Renal cortical epithelial cell (primary cell): Measurements from ENCODE around the gene CREG2. TPM values are rescaled to one million over a fixed set of nuclear protein-coding genes. Genes with fewer than 3 reads are reported as not detected.

ENCODE experiments used
- DNase-seq: peaks from one replicate; pipeline ENCODE4 v3.0.0-alpha.2; 2011; ENCODE audit warnings: low read depth
- total RNA-seq: library from RNA; depleted of rRNA; stranded (reverse); fragments of >200 nt; gene quantifications from 2 replicates; pipeline ENCODE4 v1.2.3, GENCODE V29; 2014

Gene CREG2
- total RNA-seq, 1 donor from 2014 or later: 0.70 TPM

GRCh38 chr2:101409699-101410098 is 22.4 kb upstream of the CREG2 start:
- no peak for DNase-seq

DNA sequence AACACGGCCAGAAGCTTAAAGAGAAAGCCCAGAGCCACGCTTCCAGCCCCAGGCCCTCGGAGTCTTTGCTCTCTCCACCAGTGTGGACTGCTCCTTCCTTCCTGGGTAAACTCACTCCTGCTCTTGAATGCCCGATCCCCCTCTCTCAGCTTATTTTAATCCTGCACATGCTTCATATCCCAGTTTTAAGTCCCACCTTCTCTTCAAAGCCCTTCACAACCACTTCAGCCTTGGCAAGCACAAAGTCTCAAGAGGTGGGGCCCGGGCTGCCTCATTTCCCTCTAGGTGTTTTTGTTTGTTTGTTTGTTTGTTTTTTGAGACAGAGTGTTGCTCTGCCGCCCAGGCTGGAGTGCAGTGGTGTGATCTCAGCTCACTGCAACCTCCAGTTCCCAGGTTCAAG is 21.6 kb upstream of the CREG2 start:
- DNase-seq: no peak

DNA sequence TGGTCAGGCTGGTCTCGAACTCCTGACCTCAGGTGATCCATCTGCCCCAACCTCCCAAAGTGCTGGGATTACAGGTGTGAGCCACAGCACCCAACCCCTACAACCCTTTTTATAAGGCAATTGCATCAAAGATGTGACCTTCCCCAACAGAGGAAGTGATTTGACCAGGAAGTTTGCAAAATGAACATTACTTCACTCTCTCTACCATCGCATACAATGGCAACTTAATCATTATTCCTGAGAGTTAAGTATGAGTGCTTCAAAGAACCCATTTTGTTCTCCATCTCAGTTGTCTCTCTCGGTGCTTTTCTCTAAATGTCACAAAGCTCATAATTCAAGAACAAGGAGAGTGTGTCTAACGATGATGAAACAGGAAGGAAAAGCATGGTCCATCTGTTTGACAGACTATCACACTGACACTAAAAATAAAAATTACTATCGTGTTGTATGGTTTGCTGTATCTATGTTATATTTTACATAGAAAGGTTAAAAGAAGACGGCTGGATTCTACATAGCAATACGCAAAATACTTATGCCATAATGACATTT is 18.1 kb upstream of the CREG2 start:
- DNase-seq: no peak

DNA sequence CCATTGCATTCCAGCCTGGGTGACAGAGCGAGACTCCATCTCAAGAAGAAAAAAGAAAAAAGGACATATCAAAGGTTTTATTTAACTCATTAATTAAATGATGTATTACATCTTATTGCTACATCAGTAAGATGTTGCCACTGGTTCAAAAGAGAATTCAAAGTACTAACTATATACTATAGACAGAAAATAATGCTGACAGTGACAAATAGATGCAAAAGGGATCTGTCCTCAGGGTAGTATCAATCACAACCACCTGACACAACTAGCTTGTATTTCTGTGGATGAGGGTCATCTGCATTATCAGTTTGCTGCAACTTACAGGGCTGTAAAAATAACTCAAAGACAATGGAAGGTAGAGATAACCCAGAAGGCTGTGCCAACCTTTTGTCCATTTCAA is 16.4 kb upstream of the CREG2 start:
- no peak for DNase-seq

DNA sequence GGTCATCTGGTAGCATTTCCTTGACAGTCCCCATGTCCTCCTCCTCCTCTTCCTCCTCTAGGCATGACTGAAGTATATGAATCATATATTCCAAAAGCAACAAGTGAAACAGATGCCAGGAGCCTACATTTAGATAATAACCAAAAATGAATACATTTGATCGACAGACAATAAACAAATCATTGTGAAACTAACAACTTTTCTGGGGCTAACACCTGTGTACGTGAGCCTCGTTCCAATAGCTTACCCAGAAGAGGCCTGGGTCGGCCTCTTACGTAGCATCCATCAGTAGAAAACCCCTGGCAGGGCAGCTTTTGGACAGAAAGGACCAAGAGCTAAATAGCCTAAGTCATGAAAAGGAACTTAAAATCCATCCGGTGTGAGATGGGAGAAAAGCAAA is 15.3 kb upstream of the CREG2 start:
- no peak for DNase-seq

DNA sequence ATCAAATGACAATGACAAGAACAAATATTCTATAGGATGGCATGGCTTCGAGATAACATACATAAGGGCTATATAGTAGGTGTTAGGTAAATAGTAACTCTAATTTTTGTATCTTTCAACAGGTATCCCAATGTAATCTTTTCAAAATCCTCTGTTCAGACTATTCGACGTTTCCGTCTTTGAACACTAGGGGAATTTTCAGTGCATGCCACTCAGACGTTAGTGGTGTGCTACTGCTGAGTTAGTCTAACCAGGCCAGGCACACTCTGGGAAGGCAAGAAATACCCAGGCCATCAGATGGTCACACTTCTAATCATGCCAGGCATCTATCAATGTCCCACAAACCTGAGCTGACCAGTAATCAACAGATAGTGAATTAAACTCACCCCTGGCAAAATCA is 14.6 kb upstream of the CREG2 start:
- DNase-seq: no peak

DNA sequence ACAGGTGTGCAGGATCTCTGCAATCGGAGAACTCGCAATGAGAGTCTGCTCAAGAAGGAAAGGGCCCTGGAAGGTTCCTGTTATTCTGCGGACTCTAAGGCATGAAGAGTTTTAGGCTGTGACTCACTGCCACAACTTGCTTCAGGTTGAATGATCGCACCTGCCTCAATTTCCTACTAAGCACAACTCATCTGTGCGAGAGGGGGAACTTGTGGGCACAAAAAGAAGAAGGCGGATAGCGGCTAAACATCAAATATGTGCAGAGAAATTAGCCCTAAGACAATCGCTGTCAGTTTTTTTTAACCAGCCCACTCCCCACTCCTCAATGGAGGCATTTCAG is 14.0 kb upstream of the CREG2 start:
- DNase-seq: peak; percentile 54

DNA sequence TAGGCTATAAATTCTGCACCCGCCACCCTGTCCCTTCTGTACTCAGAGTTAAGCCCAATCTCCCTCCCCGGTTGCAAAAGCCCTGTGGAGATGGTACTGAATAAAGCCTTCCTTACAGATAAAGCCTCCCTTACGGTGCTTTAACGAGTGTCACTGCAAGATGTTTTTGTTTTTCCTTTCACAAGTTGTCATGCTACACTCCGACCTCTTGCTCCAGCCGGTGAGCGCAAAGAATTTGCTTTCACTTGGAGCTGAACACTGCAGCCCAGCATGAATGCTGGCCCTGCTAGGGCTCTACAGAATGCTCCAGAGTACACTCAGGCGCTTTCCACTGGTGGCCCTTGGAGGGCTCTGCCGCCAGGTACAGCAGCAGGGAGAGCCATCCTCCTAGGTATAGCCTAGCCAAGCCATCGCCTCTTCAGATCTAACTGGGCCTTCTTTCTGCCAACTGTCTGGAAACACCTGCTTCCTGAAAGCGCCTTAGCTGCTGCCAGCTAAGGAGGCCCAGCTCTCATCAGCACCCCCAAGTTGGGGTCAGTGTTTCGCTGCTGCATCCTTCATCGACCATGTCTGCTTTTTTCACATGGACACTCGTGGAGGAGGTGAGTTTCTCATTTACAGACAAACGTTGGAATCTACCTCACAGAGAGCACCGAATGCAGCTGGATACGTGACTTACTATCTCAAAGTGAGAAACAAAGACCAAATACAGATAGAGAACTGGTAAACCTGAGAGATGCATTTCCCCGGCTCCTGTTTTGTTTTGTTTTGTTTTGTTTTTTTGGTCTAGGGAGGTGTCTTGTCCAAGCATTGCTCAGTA is 13.4 kb upstream of the CREG2 start:
- DNase-seq: peak; percentile 61

- DNase-seq: peak; percentile 99
Observed at GRCh38 chr2:101400048-101400447, 12.7 kb upstream of the CREG2 start.

GRCh38 chr2:101399021-101399799 is 11.9 kb upstream of the CREG2 start:
- no peak for DNase-seq

DNA sequence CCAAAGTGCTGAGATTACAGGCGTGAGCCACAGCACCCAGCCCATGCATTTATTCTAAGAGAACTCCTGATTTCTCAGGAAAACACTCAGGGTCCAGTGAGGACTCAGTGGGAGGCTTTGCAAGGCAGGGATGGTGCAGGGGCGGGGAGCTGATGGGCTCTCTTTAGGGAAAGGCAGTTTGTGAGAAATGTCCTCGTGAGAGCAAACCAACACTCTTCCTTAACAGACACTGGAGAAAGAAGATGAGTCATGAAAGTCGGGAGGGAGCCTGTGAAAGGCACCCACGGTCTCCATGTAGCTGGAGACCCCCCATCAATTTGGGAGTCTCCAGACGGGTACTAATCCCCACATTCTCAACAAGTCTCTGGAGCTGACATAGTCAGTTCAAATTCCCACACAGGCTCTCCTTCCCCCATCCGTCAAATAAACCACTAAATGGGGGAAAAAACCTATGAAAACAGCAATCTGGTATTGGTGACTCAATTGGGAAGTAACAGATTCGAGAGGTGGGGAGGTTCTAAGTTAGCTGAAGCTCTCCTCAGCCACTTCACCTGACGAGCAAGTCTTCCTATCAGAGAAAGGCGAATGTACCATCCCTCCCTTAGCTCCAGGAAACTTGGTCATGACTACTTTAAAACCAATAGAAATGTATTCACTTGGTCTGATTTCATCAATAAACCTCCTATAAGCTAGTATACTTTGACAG is 11.0 kb upstream of the CREG2 start:
- no peak for DNase-seq

DNA sequence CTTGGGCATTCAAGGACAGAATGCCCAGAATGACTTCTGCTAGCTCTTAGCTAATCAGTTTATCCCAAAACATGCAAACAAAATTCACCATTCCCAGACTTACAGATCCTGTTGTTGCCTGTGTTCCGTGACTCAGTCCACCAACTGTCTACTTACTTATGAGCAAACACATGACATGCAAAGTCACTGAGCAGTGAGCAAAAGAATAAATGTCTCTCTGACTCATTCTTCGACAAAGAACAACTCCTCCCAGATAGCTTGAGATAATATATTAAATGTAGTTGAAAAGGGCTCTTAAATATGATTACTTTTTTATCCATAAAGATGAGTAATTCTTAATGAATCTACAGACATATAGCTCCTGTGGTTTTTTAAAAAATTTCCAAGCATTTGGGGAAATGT is 9.0 kb upstream of the CREG2 start:
- DNase-seq: peak; percentile 98

DNA sequence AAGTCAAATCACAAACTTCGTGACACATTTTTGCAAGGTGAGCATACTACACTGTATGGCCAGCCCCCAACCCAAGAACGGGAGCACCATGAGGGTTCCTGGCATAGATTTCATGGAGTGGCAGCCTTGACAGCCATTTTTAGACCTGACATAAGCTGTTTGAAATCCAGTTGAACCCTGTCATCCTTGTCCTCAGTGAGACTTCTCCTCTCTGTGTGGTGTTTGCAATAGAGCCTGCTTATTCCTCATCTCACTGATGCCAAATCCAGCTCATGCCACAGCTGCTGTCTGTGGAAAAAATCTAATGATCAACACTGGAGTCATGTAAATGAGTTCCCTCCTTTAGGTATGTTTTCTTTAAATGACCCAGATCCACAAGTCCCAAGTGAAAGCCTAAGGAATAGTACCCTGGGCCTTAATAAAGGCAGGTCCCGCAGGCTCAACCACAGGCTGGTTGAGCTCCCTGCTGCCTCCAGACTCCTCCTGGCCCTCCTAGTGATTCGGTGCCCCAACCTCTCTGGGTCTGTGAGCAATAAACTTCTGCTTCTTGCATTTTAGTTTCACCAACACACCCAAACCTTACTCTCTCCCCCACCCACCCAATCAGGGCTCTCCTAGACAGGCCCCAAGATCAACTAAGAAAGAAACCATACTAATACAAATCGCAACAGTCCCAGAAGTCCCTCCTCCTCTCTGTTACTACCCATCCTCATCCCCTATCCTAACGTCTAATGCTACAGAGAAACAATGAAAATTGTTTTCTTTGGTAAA is 8.4 kb upstream of the CREG2 start:
- DNase-seq: peak; percentile 15

DNA sequence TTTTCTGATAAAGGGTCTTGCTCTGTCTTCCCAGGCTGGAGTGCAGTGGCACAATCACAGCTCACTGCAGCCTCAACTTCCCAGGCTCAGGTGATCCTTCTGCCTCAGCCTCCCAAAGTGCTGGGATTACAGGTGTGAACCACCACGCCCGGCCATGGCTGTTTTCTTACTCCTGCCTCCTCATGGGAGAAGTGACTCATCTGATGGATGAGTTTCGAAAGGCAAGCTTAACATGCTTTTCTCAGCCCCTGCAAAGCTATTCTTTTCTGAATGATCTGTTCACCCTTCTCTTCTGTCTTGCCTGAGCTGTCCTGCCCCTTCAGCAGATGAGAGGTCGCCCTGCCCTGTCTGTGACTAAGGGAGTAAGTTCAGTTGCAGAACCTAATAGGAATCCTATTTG is 929 bp upstream of the CREG2 start:
- peak; percentile 86 for DNase-seq

DNA sequence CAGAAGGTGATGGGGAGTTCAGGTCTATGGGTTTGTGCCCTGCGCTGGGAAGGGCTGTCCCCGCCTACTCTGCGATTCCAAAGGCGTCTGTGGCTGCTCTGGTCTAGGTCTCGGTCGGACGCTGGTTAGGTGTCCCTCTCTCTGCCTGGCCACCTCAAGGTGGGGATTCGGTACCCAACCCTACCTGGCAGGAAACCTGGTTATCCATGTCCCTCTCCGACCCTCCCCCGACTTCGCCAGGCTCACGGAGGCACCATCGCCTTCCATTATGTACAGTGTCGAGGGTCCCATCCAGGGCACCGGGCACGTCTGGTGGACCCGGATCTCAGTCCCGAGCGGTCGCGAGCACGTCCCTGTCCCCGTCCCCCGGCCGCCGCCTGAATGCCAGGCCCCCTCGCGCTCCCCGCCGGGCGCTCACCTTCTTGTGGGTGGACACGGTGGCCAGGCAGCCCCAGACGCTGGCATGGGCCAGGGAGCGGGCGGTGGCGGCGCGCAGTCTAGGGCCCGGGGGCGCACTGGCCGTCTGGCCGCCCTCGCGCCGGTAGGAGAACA is 628 bp downstream of the CREG2 start:
- DNase-seq: no peak

DNA sequence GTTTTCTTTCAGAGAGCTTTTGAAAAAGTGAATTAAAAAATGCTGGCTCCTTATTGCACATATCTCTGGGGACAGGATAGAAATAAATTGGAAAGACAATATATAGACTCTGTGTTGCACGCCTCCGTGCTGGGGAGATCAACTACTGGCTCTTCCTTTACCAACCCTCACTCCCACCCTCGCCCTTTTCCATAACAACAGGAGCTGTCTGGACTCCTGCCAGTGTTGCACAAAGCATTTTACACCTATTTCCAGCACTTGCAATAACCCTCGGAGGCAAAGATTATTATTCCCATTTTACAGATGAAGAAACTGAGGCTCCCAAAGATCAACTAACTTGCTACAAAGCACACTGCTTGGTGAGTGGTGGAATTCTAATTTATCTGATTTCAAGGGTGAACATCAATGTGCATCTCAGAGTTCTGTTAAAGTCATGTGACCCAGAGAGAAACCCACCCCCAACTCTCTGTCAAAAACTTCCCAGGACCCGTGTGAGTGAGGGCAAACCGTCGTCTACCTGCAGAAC is 4.2 kb downstream of the CREG2 start:
- no peak for DNase-seq

DNA sequence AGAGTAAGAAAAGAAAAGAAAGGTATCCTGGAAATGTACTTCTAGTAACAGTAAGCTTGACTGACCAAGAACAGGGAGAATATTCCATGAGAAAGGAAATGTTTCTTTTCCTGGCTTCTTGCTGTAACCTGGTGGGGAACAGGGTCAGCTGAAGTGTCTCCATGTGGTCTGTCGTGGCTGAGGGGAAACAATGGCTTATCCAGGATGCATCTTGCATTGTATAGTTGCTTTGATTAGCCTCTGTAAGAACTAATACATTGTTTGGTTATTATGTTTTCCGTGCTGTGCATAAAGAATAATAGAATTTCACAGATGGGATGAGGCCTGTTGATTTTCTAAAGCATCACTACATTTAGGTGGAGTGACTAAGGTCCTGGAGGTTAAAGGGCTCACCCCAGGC is 4.9 kb downstream of the CREG2 start:
- peak; percentile 38 for DNase-seq

GRCh38 chr2:101380376-101380775 is 6.9 kb downstream of the CREG2 start:
- DNase-seq: peak; percentile 53

DNA sequence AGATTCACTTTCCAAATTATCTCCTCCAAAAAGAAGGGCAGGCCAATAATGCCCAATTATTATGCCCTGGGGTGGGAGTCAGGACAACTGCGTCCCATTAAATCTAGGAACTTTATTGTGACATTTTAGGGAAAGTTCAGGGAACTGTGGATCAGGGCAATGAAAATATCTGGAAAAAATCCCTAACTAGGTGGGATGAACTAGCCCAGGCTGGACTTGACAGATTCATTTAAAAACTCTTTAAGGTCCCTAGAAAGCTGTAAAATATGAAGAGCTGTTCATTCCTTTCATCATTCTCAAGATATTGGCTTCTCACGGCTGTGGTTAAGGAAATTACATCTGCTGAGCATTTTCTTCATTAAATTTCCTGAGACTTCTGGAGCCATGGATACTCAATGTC is 8.2 kb downstream of the CREG2 start:
- no peak for DNase-seq

GRCh38 chr2:101375653-101376052 is 11.7 kb downstream of the CREG2 start:
- no peak for DNase-seq
